ENCODE data around the gene SEMA5B. TPM values are rescaled to one million over a fixed set of nuclear protein-coding genes. Genes with fewer than 3 reads are reported as not detected.

Gene SEMA5B
- total RNA-seq, 2 donors from 2014 or later, result 0.51 to 3.5 TPM

GRCh38 chr3:122960652-122961051 lies 66.9 kb downstream of the SEMA5B start:
- no peak for DNase-seq (ENCODE audit: low spot score)
- TF ChIP-seq CTCF (IDR thresholded peaks at IDR 0.05), result no peak
- Histone ChIP-seq H3K9me3 (no peaks in the 10 kb centered on the region), H3K4me1 (peaks cover 8 to 78% of the 10 kb centered on the region in 2 donors), H3K27me3 (no peaks in the 10 kb centered on the region), H3K36me3 (no peaks in the 10 kb centered on the region), H3K4me3 (no peak overlapping the region), H3K27ac (no peak overlapping the region)

- H3K27me3 ChIP-seq, result no peaks in the 10 kb centered on the region
- no peak for TF ChIP-seq CTCF (IDR thresholded peaks at IDR 0.05)
- H3K4me1 ChIP-seq, result peaks cover 8 to 72% of the 10 kb centered on the region in 2 donors
- H3K36me3 ChIP-seq, result no peaks in the 10 kb centered on the region
- no peaks in the 10 kb centered on the region for H3K9me3 ChIP-seq
- H3K4me3 ChIP-seq, result no peak overlapping the region
- DNase-seq (ENCODE audit: low spot score), result no peak
- H3K27ac ChIP-seq, result no peak overlapping the region
These were observed 68.2 kb downstream of the SEMA5B start for GRCh38 chr3:122959339-122959738.

- Histone ChIP-seq H3K27me3 (no peaks in the 10 kb centered on the region), H3K9me3 (no peaks in the 10 kb centered on the region), H3K4me1 (peaks cover 8 to 59% of the 10 kb centered on the region in 2 donors), H3K27ac (peak overlapping the region; percentile 68 to 85), H3K4me3 (no peak overlapping the region), H3K36me3 (no peaks in the 10 kb centered on the region)
- TF ChIP-seq CTCF (IDR thresholded peaks at IDR 0.05), result no peak
- no peak for DNase-seq (ENCODE audit: low spot score)
These were observed 69.6 kb downstream of the SEMA5B start for GRCh38 chr3:122957707-122958689.

GRCh38 chr3:122956693-122957455 lies 70.7 kb downstream of the SEMA5B start:
- peak overlapping the region; percentile 68 to 85 for H3K27ac ChIP-seq
- H3K4me3 ChIP-seq, result no peak overlapping the region
- DNase-seq (ENCODE audit: low spot score), result no peak
- no peaks in the 10 kb centered on the region for H3K9me3 ChIP-seq
- no peaks in the 10 kb centered on the region for H3K27me3 ChIP-seq
- H3K4me1 ChIP-seq, result peaks cover 8 to 52% of the 10 kb centered on the region in 2 donors
- H3K36me3 ChIP-seq, result no peaks in the 10 kb centered on the region
- no peak for TF ChIP-seq CTCF (IDR thresholded peaks at IDR 0.05)

- H3K27me3 ChIP-seq, result no peaks in the 10 kb centered on the region
These were observed 71.5 kb downstream of the SEMA5B start for GRCh38 chr3:122955916-122956692.

More at GRCh38 chr3:122955916-122956692, 71.5 kb downstream of the SEMA5B start:
- no peak for TF ChIP-seq CTCF (IDR thresholded peaks at IDR 0.05)
- Histone ChIP-seq H3K27ac (peak overlapping the region; percentile 68 to 85), H3K4me3 (no peak overlapping the region), H3K36me3 (no peaks in the 10 kb centered on the region), H3K4me1 (peaks cover 8 to 50% of the 10 kb centered on the region in 2 donors), H3K9me3 (no peaks in the 10 kb centered on the region)
- no peak for DNase-seq (ENCODE audit: low spot score)

Measured in right atrium auricular region (tissue), 2 donors.